HL-60 (cell line): ENCODE results near the gene AFAP1.

Experiments
- DNase-seq, 2 experiments: peaks; one replicate each; pipeline ENCODE4 v3.0.0-alpha.2; 2010 to 2020; ENCODE audit warnings: low read depth in 1 of 2, low spot score in 1 of 2
- H3K27ac ChIP-seq: fragments of 250-450 bp; sonication (Bioruptor Pico); replicated peaks from 2 replicates; pipeline ENCODE4 v1.5.1; 2020; ENCODE audit warnings: mild to moderate bottlenecking, moderate library complexity
- H3K27me3 ChIP-seq: fragments of 250-450 bp; sonication (Bioruptor Pico); 2 replicates; pipeline ENCODE4 v1.5.1; 2021; ENCODE audit warnings: mild to moderate bottlenecking, moderate library complexity; ENCODE audit not compliant: insufficient read depth, poor library complexity, severe bottlenecking
- H3K4me3 ChIP-seq: replicated peaks from 2 replicates; pipeline ENCODE4 v1.5.1; 2011; ENCODE audit warnings: mild to moderate bottlenecking, control low read depth, low read length; ENCODE audit not compliant: insufficient read depth
- GABPA ChIP-seq: IDR thresholded peaks from 2 replicates; pipeline ENCODE4 v1.6.1; 2012; ENCODE audit warnings: low read depth
- POLR2AphosphoS5 ChIP-seq: IDR thresholded peaks from 2 replicates; pipeline ENCODE4 v1.6.1; 2012; ENCODE audit warnings: low read depth
- SPI1 ChIP-seq: IDR thresholded peaks from 2 replicates; pipeline ENCODE4 v1.6.1; 2012; ENCODE audit warnings: low read depth, mild to moderate bottlenecking, borderline replicate concordance
- TF ChIP-seq, protein P1 (sequence below): IDR thresholded peaks from 2 replicates; pipeline ENCODE4 v1.6.1; 2012; ENCODE audit warnings: low read depth; ENCODE audit not compliant: insufficient replicate concordance
- TF ChIP-seq, protein P2 (sequence below): IDR thresholded peaks from one replicate; pipeline ENCODE4 v1.5.1; 2011; ENCODE audit warnings: low read length, control low read depth, inconsistent platforms; ENCODE audit not compliant: insufficient read depth

The AFAP1 gene

DNA sequence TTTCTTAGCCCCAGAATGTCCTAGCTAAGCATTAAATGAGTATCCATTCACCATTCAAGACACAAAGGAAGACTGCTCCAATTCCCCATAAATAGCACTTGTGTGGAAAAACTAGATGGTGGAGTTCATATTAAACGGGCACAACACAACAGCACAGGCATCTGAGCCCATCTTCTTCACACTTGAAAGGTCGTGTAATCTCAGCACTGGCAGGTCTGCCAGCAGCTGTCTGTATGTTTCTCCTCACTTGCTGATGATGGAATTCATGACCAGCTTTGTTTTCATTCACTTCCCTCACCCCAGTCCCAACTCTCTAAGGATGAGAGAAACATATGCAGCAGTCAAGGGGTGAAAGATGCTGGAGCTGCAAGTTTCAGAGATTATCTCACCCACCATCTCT is 148.7 kb downstream of the AFAP1 start:
- Histone ChIP-seq H3K4me3 (no peak overlapping the region), H3K27ac (no peak overlapping the region), H3K27me3 (peaks cover 2% of the 10 kb centered on the region)
- TF ChIP-seq, protein P1, sequence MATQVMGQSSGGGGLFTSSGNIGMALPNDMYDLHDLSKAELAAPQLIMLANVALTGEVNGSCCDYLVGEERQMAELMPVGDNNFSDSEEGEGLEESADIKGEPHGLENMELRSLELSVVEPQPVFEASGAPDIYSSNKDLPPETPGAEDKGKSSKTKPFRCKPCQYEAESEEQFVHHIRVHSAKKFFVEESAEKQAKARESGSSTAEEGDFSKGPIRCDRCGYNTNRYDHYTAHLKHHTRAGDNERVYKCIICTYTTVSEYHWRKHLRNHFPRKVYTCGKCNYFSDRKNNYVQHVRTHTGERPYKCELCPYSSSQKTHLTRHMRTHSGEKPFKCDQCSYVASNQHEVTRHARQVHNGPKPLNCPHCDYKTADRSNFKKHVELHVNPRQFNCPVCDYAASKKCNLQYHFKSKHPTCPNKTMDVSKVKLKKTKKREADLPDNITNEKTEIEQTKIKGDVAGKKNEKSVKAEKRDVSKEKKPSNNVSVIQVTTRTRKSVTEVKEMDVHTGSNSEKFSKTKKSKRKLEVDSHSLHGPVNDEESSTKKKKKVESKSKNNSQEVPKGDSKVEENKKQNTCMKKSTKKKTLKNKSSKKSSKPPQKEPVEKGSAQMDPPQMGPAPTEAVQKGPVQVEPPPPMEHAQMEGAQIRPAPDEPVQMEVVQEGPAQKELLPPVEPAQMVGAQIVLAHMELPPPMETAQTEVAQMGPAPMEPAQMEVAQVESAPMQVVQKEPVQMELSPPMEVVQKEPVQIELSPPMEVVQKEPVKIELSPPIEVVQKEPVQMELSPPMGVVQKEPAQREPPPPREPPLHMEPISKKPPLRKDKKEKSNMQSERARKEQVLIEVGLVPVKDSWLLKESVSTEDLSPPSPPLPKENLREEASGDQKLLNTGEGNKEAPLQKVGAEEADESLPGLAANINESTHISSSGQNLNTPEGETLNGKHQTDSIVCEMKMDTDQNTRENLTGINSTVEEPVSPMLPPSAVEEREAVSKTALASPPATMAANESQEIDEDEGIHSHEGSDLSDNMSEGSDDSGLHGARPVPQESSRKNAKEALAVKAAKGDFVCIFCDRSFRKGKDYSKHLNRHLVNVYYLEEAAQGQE = no peak
- TF ChIP-seq POLR2AphosphoS5 (no peak), SPI1 (no peak), GABPA (no peak)
- TF ChIP-seq, protein P2, sequence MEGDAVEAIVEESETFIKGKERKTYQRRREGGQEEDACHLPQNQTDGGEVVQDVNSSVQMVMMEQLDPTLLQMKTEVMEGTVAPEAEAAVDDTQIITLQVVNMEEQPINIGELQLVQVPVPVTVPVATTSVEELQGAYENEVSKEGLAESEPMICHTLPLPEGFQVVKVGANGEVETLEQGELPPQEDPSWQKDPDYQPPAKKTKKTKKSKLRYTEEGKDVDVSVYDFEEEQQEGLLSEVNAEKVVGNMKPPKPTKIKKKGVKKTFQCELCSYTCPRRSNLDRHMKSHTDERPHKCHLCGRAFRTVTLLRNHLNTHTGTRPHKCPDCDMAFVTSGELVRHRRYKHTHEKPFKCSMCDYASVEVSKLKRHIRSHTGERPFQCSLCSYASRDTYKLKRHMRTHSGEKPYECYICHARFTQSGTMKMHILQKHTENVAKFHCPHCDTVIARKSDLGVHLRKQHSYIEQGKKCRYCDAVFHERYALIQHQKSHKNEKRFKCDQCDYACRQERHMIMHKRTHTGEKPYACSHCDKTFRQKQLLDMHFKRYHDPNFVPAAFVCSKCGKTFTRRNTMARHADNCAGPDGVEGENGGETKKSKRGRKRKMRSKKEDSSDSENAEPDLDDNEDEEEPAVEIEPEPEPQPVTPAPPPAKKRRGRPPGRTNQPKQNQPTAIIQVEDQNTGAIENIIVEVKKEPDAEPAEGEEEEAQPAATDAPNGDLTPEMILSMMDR = no peak
- DNase-seq = no peak

DNA sequence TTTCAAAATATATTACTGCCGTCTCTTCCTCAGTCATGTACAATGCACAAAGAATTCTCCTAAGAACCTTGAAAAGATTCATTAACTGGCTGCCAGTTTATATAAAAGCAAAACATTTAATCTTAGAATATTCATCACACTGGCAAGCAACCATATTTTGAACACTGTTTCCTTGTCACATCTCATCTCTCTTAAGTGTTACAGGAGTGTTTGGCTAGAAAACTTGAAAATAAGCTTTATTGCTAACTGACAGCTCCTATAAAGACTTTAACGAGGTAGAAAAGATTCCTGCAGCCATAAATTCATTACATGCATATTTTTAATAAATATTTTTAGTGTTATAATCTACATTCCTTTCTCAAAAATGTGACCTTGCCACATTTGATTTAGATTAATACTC is 149.6 kb downstream of the AFAP1 start:
- H3K27ac ChIP-seq = no peak overlapping the region
- DNase-seq = no peak
- H3K4me3 ChIP-seq = no peak overlapping the region
- H3K27me3 ChIP-seq = peaks cover 2% of the 10 kb centered on the region
- TF ChIP-seq, protein P2 = no peak
- TF ChIP-seq SPI1 (no peak), POLR2AphosphoS5 (no peak), GABPA (no peak)
- TF ChIP-seq, protein P1 = no peak

DNA sequence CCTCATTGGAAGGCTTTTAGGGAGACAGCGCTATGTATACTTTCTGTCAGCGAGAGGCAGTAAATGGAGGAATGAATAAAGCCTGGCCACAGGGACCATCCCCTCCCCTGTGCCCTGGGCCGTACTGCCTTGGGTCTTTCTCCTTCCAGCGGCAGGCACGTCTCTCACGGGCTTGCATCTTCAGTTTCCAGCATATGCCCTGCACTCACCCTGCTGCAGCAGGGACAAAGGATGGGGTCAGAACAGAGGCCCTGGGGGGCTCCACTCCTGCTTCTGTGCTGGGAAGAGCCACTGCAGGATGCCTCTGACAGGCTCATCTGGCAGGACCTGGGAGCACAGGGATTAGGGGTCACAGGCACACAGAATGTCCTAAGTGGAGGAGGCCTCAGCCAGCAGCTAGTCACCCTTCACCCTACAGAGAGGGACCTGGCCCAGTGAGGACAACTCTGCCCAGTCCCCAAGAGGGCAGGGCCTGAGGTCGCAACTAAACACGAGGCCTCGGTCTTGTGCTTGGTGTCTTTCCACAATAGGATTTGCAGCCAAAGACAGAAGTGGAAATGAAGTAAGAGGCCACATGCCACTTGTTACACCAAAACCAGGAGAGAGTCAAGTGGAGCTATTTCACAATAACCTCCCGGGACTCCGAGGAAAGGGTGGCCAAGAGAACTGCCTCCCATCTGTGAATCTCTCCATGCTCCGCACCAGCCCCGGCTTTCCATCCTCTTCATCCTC is 150.8 kb downstream of the AFAP1 start:
- no peak for DNase-seq
- no peak for TF ChIP-seq GABPA
- no peak for TF ChIP-seq SPI1
- TF ChIP-seq, protein P1 = no peak
- TF ChIP-seq, protein P2 = no peak
- TF ChIP-seq POLR2AphosphoS5 = no peak
- Histone ChIP-seq H3K27me3 (peaks cover 2% of the 10 kb centered on the region), H3K4me3 (no peak overlapping the region), H3K27ac (no peak overlapping the region)
